Measurements from ENCODE around the gene KANK4.

KANK4 gene

DNA sequence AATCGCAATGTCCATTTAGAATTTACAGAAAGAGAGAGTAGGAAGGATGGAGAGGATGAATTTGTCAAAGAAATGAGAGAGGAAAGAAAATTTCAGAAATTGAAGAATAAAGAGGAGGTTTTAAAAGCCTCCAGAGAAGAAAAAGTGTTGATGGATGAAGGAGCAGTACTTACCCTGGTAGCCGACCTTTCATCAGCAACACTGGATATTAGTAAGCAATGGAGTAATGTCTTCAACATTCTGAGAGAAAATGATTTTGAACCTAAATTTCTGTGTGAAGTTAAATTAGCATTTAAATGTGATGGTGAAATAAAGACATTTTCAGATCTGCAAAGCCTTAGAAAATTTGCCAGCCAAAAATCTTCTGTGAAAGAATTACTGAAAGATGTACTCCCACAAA lies 112.0 kb downstream of the KANK4 start:
- DNase-seq (ENCODE audit: low read depth), result no peak

DNA sequence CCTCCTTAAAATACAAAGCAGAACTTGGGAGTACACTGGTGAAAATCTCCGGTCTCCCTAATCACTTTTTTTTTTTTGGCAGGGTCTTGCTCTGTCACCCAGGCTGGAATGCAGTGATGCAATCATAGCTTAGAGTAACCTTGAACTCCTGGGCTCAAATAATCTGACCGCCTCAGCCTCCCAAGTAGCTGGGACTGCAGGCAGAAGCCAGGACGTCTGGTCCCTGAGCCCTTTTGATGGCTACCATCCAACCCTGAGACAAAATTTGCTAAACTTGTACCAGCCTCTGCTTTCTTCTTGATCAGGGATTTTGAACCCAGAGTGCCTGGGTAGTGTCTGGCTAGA lies 120.5 kb downstream of the KANK4 start:
- no peak for DNase-seq (ENCODE audit: low read depth)

DNA sequence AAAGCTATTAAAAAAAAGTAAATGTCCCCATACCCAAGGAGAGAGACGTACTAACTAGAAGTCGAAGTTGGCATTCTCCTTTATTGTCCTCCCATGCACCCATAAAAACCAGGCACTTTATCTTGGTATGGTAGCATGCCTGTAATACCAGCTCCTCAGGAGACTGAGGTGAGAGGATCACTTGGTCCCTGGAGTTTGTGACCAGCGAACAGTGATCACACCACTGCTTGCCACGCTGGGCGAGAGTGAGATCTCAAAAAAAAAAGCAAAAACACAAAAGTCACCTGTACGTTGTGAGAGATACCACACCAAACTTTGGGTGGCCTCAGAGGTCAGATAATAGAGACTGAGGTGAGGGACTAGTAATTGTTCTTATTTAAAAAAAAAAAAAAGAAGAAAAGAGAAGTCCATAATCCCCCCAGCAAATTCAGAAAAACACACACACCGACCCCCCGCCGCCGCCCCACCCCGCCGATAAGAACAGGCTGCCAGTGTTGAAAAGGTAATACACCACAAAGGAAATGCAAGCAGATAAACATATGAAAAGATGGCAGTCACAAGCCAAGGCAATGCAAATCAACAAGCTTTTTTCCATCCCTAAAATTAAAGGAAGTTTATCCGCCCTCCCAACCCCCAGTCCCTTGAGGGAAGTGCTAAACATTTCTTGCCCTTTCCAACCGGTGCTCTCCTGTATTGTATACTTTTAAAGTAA lies 121.0 kb downstream of the KANK4 start:
- DNase-seq (ENCODE audit: low read depth), result no peak

DNA sequence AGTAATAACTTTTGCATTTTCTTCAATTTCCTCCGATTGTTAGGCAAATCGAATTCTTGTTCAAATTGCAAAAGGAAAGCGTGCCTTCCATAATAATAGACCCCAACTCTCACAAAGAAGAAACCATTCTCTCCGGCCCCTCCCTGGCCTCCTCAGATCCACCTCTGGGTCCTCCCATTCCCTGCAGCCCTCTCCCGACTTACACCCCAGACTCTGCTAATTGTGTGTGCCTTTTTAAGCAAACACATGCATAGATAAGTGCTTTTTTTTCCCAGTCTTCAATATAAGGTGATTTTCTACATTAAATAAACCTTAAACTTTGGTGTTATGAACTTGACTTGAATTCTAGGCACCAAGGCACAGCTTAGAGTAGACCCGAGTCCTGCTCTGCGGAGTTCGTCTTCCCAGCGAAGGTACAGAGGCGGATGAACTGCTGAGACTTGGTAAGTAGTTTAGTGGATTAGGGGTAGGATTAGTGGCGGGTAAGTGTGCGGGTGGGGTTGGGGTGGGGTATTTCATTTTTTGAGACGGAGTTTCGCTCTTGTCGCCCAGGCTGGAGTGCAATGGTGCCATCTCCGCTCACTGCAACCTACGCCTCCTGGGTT lies 123.0 kb downstream of the KANK4 start:
- no peak for DNase-seq (ENCODE audit: low read depth)

DNA sequence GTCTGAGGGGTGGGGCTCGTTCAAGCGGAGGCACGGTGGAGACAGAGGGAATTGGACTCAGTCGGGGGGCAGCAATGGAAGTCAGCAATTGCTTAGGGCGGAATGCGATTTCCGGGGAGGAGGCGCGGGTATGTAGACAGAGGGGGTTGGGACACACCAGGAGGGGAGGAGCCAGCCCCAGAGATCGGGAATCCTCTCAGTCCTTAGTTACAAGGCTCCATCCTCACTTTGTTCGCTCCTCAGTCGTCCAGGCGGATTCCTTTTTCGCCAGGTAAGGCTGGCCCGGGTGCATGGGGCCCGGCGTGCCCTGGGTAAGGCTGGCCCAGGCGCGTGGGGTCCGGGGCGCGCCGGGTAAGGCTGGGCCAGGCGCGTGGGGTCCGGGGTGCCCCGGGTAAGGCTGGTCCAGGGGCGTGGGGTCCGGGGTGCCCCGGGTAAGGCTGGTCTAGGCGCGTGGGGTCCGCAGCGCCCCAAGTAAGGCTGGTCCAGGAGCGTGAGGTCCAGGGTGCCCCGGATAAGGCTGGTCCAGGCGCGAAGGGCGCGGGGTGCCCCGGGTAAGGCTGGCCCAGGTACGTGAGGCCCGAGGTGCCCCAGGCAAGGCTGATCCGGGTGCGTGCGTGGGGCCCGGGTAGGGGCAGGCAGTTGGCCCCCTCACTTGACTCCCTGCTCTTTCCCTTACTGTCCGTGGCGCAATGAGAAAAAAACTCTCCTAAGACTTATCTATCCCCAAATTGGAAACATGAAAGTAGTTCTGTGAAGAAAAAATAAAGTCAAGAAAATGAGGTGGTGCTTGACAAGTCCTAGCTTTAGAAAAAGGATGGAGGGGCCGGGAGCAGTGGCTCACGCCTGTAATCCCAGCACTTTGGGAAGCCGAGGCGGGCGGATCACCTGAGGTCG lies 124.3 kb downstream of the KANK4 start, which contains the start of gene L1TD1:
L1TD1 (plus strand) TSS at position 199 of the 894 bp plus-strand sequence. CDS start 11,780 bp downstream, outside the sequence.
- no peak for DNase-seq (ENCODE audit: low read depth)

DNA sequence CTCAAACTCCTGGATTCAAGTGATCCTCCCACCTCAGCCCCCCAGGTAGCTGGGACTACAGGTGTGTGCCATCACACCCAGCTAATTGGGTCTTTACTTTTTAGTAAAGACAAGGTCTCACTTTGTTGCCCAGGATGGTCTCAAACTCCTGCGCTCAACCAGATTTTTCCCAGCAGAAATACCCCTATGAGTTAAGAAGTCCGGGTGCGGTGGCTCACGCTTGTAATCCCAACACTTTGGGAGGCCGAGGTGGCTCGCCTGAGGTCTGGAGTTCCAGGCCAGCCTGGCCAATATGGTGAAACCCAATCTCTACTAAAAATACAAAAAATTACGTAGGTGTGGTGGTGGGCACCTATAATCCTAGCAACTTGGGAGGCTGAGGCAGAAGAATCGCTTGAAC lies 131.1 kb downstream of the KANK4 start:
- DNase-seq (ENCODE audit: low read depth), result no peak

DNA sequence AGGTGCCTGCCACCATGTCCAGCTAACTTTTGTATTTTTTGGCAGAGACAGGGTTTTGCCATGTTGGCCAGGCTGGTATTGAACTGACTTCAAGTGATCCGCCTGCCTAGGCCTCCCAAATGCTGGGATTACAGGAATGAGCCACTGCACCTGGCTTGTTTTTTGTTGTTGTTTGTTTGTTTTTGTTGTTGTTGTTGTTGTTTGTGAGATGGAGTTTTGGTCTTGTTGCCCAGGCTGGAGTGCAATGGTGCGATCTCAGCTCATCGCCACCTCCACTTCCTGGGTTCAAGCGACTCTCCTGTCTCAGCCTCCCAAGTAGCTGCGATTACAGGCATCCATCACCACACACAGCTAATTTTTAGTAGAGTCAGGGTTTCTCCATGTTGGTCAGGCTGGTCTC lies 131.7 kb downstream of the KANK4 start:
- DNase-seq (ENCODE audit: low read depth), result no peak
